Central memory CD8-positive, alpha-beta T cell (primary cell): Measurements from ENCODE around the gene CDC20.

Experiments
- ATAC-seq: fragments of 150-1000 bp; cut with Tn5 transposase; replicated peaks from 2 replicates; pipeline ENCODE4 v1.10.0; 2022; ENCODE audit warnings: mild to moderate bottlenecking, moderate FRiP score, moderate number of reproducible peaks; ENCODE audit not compliant: poor library complexity, severe bottlenecking; ENCODE audit errors: extremely low read depth
- DNase-seq, 2 donors: peaks; one replicate each; pipeline ENCODE4 v3.0.0; 2021; ENCODE audit warnings: low spot score in 2 of 2
- H3K27ac Mint-ChIP-seq: one replicate; pipeline ENCODE4 v1.8.0; 2022; ENCODE audit warnings: low read depth, mild to moderate bottlenecking, moderate library complexity, mixed read lengths
- H3K27me3 Mint-ChIP-seq: one replicate; pipeline ENCODE4 v1.8.0; 2022; ENCODE audit warnings: mixed read lengths
- H3K36me3 Mint-ChIP-seq: one replicate; pipeline ENCODE4 v1.8.0; 2022; ENCODE audit warnings: mild to moderate bottlenecking, moderate library complexity, mixed read lengths; ENCODE audit not compliant: insufficient read depth
- H3K4me1 Mint-ChIP-seq: one replicate; pipeline ENCODE4 v1.8.0; 2022; ENCODE audit warnings: mixed read lengths
- H3K4me3 Mint-ChIP-seq: one replicate; pipeline ENCODE4 v1.8.0; 2022; ENCODE audit warnings: mild to moderate bottlenecking, moderate library complexity, mixed read lengths
- H3K9me3 Mint-ChIP-seq: one replicate; pipeline ENCODE4 v1.8.0; 2022; ENCODE audit warnings: mixed read lengths

Gene CDC20

GRCh38 chr1:43338001-43338400 is 20.8 kb upstream of the CDC20 start:
- Mint-ChIP-seq H3K36me3 (peaks cover 2% of the 10 kb centered on the region), H3K27me3 (no peaks in the 10 kb centered on the region), H3K9me3 (no peaks in the 10 kb centered on the region), H3K27ac (no peak overlapping the region), H3K4me3 (no peak overlapping the region), H3K4me1 (no peaks in the 10 kb centered on the region)
- DNase-seq (no peak), ATAC-seq (no peak)

GRCh38 chr1:43339584-43340232 is 19.1 kb upstream of the CDC20 start:
- H3K27ac Mint-ChIP-seq = no peak overlapping the region
- H3K4me3 Mint-ChIP-seq = no peak overlapping the region
- H3K27me3 Mint-ChIP-seq = no peaks in the 10 kb centered on the region
- H3K4me1 Mint-ChIP-seq = no peaks in the 10 kb centered on the region
- DNase-seq = no peak
- peaks cover 2% of the 10 kb centered on the region for H3K36me3 Mint-ChIP-seq
- no peaks in the 10 kb centered on the region for H3K9me3 Mint-ChIP-seq
- ATAC-seq = no peak

- DNase-seq = no peak
- Mint-ChIP-seq H3K27ac (no peak overlapping the region), H3K4me3 (no peak overlapping the region), H3K36me3 (peaks cover 2% of the 10 kb centered on the region), H3K9me3 (no peaks in the 10 kb centered on the region), H3K4me1 (no peaks in the 10 kb centered on the region), H3K27me3 (no peaks in the 10 kb centered on the region)
- no peak for ATAC-seq
Measured at GRCh38 chr1:43340559-43340958, 18.2 kb upstream of the CDC20 start.

GRCh38 chr1:43344267-43344850 is 14.4 kb upstream of the CDC20 start:
- Mint-ChIP-seq H3K36me3 (peaks cover 2% of the 10 kb centered on the region), H3K9me3 (no peaks in the 10 kb centered on the region), H3K27me3 (no peaks in the 10 kb centered on the region), H3K4me1 (peaks cover 2% of the 10 kb centered on the region), H3K4me3 (no peak overlapping the region), H3K27ac (no peak overlapping the region)
- DNase-seq (no peak), ATAC-seq (no peak)

GRCh38 chr1:43345120-43345519 is 13.7 kb upstream of the CDC20 start:
- no peaks in the 10 kb centered on the region for H3K27me3 Mint-ChIP-seq
- H3K27ac Mint-ChIP-seq = no peak overlapping the region
- peaks cover 10% of the 10 kb centered on the region for H3K4me1 Mint-ChIP-seq
- H3K4me3 Mint-ChIP-seq = no peak overlapping the region
- H3K9me3 Mint-ChIP-seq = no peaks in the 10 kb centered on the region
- DNase-seq = no peak
- no peak for ATAC-seq
- peaks cover 2% of the 10 kb centered on the region for H3K36me3 Mint-ChIP-seq

- no peak overlapping the region for H3K4me3 Mint-ChIP-seq
- H3K9me3 Mint-ChIP-seq = no peaks in the 10 kb centered on the region
- peak overlapping the region; percentile 48 for H3K27ac Mint-ChIP-seq
- peaks cover 2% of the 10 kb centered on the region for H3K36me3 Mint-ChIP-seq
- no peak for DNase-seq
- no peak for ATAC-seq
- peaks cover 10% of the 10 kb centered on the region for H3K4me1 Mint-ChIP-seq
- no peaks in the 10 kb centered on the region for H3K27me3 Mint-ChIP-seq
Measured at GRCh38 chr1:43346636-43347035, 12.1 kb upstream of the CDC20 start.

- DNase-seq (no peak), ATAC-seq (no peak)
- Mint-ChIP-seq H3K36me3 (no peaks in the 10 kb centered on the region), H3K27ac (no peak overlapping the region), H3K4me1 (peaks cover 10% of the 10 kb centered on the region), H3K9me3 (no peaks in the 10 kb centered on the region), H3K4me3 (no peak overlapping the region), H3K27me3 (no peaks in the 10 kb centered on the region)
Measured at GRCh38 chr1:43348343-43348808, 10.4 kb upstream of the CDC20 start.

- H3K4me1 Mint-ChIP-seq = peaks cover 10% of the 10 kb centered on the region
- H3K27me3 Mint-ChIP-seq = no peaks in the 10 kb centered on the region
- DNase-seq (peak; percentile 55 to 58), ATAC-seq (peak; percentile 88)
- H3K36me3 Mint-ChIP-seq = no peaks in the 10 kb centered on the region
- no peaks in the 10 kb centered on the region for H3K9me3 Mint-ChIP-seq
- H3K4me3 Mint-ChIP-seq = peak overlapping the region; percentile 62
- peak overlapping the region; percentile 56 for H3K27ac Mint-ChIP-seq
Measured at GRCh38 chr1:43348809-43349593, 9.8 kb upstream of the CDC20 start.

- peak overlapping the region; percentile 56 for H3K27ac Mint-ChIP-seq
- ATAC-seq (no peak), DNase-seq (no peak)
Measured at GRCh38 chr1:43349594-43350306, 9.0 kb upstream of the CDC20 start.

GRCh38 chr1:43350976-43351375 is 7.8 kb upstream of the CDC20 start:
- Mint-ChIP-seq H3K4me3 (no peak overlapping the region), H3K36me3 (no peaks in the 10 kb centered on the region), H3K9me3 (no peaks in the 10 kb centered on the region), H3K4me1 (peaks cover 10% of the 10 kb centered on the region), H3K27me3 (no peaks in the 10 kb centered on the region), H3K27ac (peak overlapping the region; percentile 36)
- DNase-seq (no peak), ATAC-seq (no peak)

More at GRCh38 chr1:43349594-43350306, 9.0 kb upstream of the CDC20 start:
- Mint-ChIP-seq H3K9me3 (no peaks in the 10 kb centered on the region), H3K4me1 (peaks cover 10% of the 10 kb centered on the region), H3K36me3 (no peaks in the 10 kb centered on the region), H3K4me3 (peak overlapping the region; percentile 62), H3K27me3 (no peaks in the 10 kb centered on the region)

- H3K4me1 Mint-ChIP-seq = peaks cover 10% of the 10 kb centered on the region
- H3K36me3 Mint-ChIP-seq = no peaks in the 10 kb centered on the region
- no peaks in the 10 kb centered on the region for H3K27me3 Mint-ChIP-seq
- H3K9me3 Mint-ChIP-seq = no peaks in the 10 kb centered on the region
- ATAC-seq (no peak), DNase-seq (no peak)
- H3K4me3 Mint-ChIP-seq = no peak overlapping the region
- peak overlapping the region; percentile 36 for H3K27ac Mint-ChIP-seq
Measured at GRCh38 chr1:43351421-43352350, 7.1 kb upstream of the CDC20 start.

GRCh38 chr1:43352351-43352705 is 6.5 kb upstream of the CDC20 start:
- peaks cover 10% of the 10 kb centered on the region for H3K4me1 Mint-ChIP-seq
- DNase-seq (no peak), ATAC-seq (no peak)
- H3K36me3 Mint-ChIP-seq = no peaks in the 10 kb centered on the region
- H3K4me3 Mint-ChIP-seq = no peak overlapping the region
- H3K27ac Mint-ChIP-seq = no peak overlapping the region
- H3K27me3 Mint-ChIP-seq = no peaks in the 10 kb centered on the region
- no peaks in the 10 kb centered on the region for H3K9me3 Mint-ChIP-seq
